ENCODE results near the gene THUMPD3. TPM values are rescaled to one million over a fixed set of nuclear protein-coding genes. Genes with fewer than 3 reads are reported as not detected.

The THUMPD3 gene
- total RNA-seq, 4 donors from 2014 or later, result 19.8 to 37.6 (median 27.0) TPM

DNA sequence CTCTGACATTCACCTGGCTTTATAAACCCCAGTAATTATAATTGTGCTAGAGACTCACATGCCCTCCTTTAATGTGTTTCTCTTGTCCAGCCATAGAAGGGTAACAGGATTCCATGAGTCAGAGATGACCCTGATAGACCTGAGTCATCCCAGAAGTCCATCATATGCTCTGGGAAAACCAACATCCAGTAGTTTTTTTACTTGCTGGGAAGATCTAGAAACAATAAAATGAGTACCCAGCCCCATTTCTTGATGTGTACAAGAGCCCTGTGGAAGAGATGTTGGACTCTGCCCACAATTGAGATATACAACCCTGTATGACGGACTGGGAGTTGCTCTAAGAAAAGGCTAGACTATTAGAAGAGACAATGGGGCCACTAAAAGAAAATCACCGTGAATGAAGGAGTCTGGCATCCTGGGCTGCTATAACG lies 22.4 kb upstream of the THUMPD3 start:
- intact Hi-C loops (cut with DNase I; ENCODE audit: low total_unique reads), result no loop called here
- no peak for TF ChIP-seq POLR2A (IDR thresholded peaks at IDR 0.05)
- TF ChIP-seq, protein P1, sequence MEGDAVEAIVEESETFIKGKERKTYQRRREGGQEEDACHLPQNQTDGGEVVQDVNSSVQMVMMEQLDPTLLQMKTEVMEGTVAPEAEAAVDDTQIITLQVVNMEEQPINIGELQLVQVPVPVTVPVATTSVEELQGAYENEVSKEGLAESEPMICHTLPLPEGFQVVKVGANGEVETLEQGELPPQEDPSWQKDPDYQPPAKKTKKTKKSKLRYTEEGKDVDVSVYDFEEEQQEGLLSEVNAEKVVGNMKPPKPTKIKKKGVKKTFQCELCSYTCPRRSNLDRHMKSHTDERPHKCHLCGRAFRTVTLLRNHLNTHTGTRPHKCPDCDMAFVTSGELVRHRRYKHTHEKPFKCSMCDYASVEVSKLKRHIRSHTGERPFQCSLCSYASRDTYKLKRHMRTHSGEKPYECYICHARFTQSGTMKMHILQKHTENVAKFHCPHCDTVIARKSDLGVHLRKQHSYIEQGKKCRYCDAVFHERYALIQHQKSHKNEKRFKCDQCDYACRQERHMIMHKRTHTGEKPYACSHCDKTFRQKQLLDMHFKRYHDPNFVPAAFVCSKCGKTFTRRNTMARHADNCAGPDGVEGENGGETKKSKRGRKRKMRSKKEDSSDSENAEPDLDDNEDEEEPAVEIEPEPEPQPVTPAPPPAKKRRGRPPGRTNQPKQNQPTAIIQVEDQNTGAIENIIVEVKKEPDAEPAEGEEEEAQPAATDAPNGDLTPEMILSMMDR (IDR thresholded peaks at IDR 0.05), result no peak
- WGBS, 2 donors, result 89 to 93% methylated on average over 3 of the region's 3 CpGs
- no peak for DNase-seq (ENCODE audit: low spot score in 2 of 2)
- H3K4me3 ChIP-seq (ENCODE audit: low read depth, poor library complexity, severe bottlenecking), result no peak overlapping the region

DNA sequence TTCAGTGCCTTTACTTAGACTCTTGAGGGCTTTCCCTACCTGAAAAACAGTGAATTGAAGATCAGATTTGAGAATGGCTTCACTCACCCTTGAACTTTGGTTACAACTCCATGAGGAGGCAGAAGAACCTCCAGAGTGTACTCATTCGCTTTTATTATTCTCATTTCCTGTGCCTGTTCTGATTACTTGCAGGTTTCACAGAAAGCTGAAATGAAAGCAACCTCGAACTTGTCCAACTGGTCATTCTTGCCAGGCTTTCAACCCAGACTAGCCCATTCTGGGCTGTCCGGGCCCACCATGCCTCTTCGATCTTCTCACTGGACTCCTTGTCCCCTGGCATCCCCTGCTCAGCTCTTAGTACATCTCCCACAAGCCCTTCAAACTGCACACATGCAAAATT lies 20.2 kb upstream of the THUMPD3 start:
- intact Hi-C loops (cut with DNase I; ENCODE audit: low total_unique reads), result no loop called here
- TF ChIP-seq POLR2A (IDR thresholded peaks at IDR 0.05), result no peak
- TF ChIP-seq, protein P1 (IDR thresholded peaks at IDR 0.05), result no peak
- WGBS, 2 donors, result 69 to 81% methylated on average over 4 of the region's 4 CpGs
- no peak for DNase-seq (ENCODE audit: low spot score in 2 of 2)
- no peak overlapping the region for H3K4me3 ChIP-seq (ENCODE audit: low read depth, poor library complexity, severe bottlenecking)

DNA sequence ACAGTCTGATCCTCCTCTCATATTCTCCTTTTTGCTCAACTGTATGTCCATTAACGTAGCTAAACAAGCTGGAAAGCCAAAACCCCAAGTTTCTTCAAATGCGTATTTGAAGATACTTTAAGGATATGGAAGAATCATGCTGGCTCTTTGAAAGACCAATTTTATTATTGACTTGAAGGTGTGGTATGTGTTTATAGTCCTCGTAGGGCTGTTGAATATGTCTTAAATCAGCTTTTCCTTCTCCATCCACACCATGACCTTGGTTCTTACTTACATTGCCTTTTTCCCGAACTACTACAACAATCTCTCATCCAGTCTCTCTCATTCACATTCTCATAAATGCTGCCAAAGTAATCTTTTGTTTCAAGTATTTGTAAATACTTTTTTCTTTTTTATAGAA lies 19.7 kb upstream of the THUMPD3 start:
- no peak overlapping the region for H3K4me3 ChIP-seq (ENCODE audit: low read depth, poor library complexity, severe bottlenecking)
- intact Hi-C loops (cut with DNase I; ENCODE audit: low total_unique reads), result no loop called here
- no peak for TF ChIP-seq POLR2A (IDR thresholded peaks at IDR 0.05)
- TF ChIP-seq, protein P1 (IDR thresholded peaks at IDR 0.05), result no peak
- WGBS, 2 donors, result 67 to 76% methylated on average over 4 of the region's 4 CpGs
- no peak for DNase-seq (ENCODE audit: low spot score in 2 of 2)

DNA sequence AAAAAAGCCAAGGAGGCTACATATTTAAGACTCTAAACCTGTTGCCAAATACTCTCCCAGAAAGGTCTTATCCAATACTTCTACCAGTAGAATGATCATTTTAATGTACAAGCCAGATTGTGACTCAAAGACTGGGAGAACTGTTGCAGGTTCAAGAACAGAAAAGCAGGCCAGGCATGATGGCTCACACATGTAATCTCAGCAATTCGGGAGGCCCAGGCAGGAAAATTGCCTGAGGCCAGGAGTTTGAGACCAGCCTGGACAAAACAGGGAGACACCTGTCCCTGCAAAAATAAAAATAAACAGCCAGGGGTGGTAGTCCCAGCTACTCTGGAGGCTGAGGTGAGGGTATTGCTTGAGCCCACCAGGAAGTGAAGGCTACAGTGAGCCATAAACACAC lies 17.8 kb upstream of the THUMPD3 start:
- WGBS, 2 donors, result 24 to 50% methylated on average over 1 of the region's 1 CpG
- no peak overlapping the region for H3K4me3 ChIP-seq (ENCODE audit: low read depth, poor library complexity, severe bottlenecking)
- intact Hi-C loops (cut with DNase I; ENCODE audit: low total_unique reads), result loop anchor here (5.0 kb wide), 1 partner anchor 692 kb away; no protein-coding TSS in a partner anchor
- DNase-seq (ENCODE audit: low spot score in 2 of 2), result no peak
- no peak for TF ChIP-seq POLR2A (IDR thresholded peaks at IDR 0.05)
- TF ChIP-seq, protein P1 (IDR thresholded peaks at IDR 0.05), result no peak

DNA sequence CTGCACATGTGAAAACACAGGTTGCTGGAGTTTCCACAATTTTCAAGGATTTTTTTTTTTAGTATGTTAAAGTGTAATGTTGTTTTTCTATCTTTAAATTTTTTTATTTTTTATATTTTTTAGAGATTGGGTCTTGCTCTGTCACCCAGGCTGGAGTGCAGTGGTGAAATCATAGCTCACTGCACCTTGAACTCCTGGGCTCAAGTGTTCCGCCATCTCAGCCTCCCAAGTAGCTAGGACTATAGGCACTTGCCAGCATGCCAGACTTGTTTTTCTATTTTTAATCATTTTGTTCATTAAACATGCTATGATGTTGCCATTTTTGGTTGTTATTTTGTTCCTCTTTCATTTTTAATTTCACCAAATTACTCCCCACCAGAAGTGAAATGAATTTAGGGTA lies 16.7 kb upstream of the THUMPD3 start:
- WGBS, 2 donors, result 95 to 96% methylated on average over 1 of the region's 1 CpG
- no peak overlapping the region for H3K4me3 ChIP-seq (ENCODE audit: low read depth, poor library complexity, severe bottlenecking)
- intact Hi-C loops (cut with DNase I; ENCODE audit: low total_unique reads), result loop anchor here (5.0 kb wide), 1 partner anchor 691 kb away; no protein-coding TSS in a partner anchor
- TF ChIP-seq, protein P1 (IDR thresholded peaks at IDR 0.05), result no peak
- no peak for TF ChIP-seq POLR2A (IDR thresholded peaks at IDR 0.05)
- DNase-seq (ENCODE audit: low spot score in 2 of 2), result no peak

DNA sequence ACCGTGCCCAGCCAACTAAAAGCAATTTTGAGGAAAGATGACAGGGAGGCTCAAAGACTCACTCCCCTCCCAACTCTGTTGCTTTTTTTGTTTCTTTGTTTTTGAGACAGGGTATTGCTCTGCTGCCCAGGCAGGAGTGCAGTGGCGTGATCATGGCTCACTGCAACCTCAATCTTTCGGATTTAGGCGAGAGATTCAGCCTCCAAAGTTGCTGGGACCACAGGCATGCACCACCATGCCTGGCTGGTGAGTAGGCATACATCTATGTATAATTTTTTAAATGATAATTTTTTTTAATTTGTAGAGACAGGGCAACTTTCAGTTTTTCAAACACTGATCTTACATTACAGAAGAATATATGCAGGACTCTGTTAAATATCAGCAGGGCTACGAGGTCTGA lies 15.8 kb upstream of the THUMPD3 start:
- DNase-seq (ENCODE audit: low spot score in 2 of 2), result no peak
- WGBS, 2 donors, result 82 to 87% methylated on average over 5 of the region's 5 CpGs
- no peak overlapping the region for H3K4me3 ChIP-seq (ENCODE audit: low read depth, poor library complexity, severe bottlenecking)
- TF ChIP-seq POLR2A (IDR thresholded peaks at IDR 0.05), result no peak
- TF ChIP-seq, protein P1 (IDR thresholded peaks at IDR 0.05), result no peak
- intact Hi-C loops (cut with DNase I; ENCODE audit: low total_unique reads), result loop anchor here (5.0 kb wide), 1 partner anchor 690 kb away; no protein-coding TSS in a partner anchor

All from lower leg skin (tissue), 4 donors.